T-helper 2 cell treated with Interferon-gamma antibody and Interleukin-4, amounts not matched to agents 100 ng/mL and 5 ng/mL, for 36 hours (primary cell): ENCODE measurements around the gene NCK2. TPM values are rescaled to one million over a fixed set of nuclear protein-coding genes. Genes with fewer than 3 reads are reported as not detected.

ENCODE experiments used
- intact Hi-C: fragments of 100-400 bp; cut with micrococcal nuclease; formaldehyde crosslinking; loops from one replicate; pipeline ENCODE4 v1.15.1; 2023
- total RNA-seq: library from RNA; stranded (reverse); gene quantifications from 2 replicates; pipeline ENCODE4 v1.2.3, GENCODE V29; 2022

NCK2 gene
- total RNA-seq, 1 donor from 2014 or later, result 64.9 TPM

DNA sequence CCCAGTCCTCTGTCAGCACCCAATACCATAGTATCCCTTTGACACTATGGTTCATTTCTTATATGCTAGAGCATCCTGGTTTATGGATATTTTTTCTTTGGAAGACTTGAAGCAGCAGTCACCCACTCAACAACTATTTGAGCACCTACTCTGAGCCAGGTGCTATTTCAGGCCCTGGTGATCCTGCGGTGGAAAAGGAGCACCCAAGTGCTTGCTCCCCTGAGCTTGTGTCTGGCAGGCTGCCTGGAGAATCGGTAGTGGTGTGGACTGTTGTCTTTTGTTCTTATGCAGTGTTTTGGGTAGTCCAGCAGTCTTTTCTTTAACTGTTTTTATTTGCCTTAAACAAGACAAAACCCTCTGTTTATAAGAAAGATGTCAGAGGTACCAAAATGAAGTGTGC is 28.9 kb downstream of the NCK2 start:
- intact Hi-C loops, result no loop called here

DNA sequence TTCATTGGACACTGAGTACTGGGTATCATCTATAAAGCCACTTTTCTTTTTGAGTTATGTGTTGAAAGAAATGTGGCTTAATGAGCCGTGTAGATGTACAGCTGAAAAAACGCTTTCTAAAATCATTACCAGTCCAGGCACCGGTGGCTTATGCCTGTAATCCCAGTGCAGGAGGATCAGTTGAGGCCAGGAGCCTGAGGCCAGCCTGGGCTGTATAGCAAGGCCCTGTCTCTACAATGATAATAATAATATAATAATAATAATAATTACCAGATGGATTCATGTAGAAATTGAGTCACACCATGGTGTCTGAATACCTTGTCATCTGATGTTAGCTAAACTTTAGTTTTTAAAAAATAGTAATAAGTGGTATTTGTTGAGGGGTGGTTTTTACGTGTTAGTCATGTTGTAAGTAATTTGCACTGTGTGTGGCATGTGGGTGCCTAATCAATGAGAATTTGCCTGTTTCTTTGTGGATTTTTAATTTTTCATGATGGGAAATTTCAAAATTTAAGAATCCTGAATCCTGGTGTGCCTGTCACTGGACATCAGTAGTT is 30.1 kb downstream of the NCK2 start:
- intact Hi-C loops, result no loop called here

DNA sequence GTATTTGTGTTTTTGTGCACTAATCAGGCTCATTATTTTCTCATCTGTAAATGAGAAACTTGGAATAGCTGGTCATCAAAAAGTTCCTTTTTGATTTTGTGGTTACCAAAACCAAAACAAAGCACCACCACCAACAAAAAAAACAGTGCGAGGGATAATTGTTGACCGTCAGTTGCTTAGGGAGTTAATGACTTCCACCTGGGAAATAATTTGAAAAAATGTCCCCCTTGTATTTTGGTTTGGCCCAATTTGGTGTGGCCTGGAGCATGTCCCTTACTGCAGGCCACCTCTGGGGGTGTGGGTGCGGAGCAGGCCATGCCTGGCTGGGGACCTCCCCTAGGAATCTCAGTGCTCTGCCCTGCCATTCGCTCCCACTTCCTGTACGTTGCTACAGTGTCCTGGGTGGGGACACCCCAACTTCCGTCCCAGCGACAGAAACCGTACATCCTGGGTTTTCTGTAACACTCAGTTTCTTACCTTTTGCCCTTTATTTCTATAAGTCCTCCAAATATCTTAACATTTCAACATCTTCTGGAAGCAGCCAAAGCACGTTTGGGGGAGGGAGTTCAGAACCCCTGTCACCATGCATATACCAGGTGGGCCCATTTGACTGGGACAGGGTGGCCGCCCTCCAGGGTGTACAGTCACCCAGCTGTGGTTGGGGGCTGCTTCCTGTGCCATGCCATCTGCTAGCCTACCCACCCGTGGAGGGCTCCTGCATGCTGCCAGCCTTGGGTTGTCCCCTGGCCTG is 31.3 kb downstream of the NCK2 start:
- intact Hi-C loops, result loop anchor here (2.0 kb wide), 2 partner anchors 21 to 31 kb away; partner anchors contain the start of gene NCK2

DNA sequence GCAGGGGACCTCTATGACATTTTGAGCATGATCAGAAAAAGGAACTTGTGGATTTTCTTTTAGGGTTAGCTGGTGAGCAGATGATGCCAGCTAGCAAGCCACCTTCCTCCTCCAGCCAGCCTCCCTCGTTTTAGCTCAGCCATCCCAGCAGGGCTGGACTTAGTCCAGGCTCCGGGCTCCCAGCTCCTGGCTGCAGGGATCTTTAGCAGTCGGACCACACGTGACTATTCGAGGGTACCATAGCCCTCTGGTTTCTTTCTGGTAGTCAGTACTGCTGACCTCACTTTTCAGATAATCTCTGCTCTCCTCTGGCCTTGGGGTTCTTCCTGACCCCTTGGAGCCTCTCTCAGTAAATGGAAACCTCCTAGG is 31.8 kb downstream of the NCK2 start:
- intact Hi-C loops, result loop anchor here (2.0 kb wide), 2 partner anchors 20 to 32 kb away; partner anchors contain the start of gene NCK2

DNA sequence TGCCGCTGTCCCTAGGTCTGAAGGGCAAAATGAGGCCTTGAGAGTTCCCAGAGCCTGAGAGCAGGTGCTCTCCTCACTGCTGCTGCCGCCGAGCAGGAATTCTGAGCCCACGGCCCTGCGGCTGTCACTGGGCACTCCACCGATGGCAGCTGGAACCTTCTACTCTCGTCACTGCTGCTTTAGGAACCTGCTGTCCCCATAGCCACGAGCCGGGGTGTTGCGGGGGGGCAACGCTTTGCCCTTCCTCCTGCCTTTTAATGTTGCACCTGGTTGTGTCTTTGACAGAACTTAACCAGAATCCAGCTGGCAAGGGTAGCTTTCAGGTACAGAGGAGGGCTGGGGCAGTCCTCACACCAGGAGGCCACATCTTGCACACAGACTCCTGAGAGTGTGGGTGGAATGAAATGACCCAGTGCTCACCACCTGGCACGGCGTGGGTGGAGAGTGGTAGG is 32.3 kb downstream of the NCK2 start:
- intact Hi-C loops, result loop anchor here (2.0 kb wide), 2 partner anchors 20 to 32 kb away; partner anchors contain the start of gene NCK2

DNA sequence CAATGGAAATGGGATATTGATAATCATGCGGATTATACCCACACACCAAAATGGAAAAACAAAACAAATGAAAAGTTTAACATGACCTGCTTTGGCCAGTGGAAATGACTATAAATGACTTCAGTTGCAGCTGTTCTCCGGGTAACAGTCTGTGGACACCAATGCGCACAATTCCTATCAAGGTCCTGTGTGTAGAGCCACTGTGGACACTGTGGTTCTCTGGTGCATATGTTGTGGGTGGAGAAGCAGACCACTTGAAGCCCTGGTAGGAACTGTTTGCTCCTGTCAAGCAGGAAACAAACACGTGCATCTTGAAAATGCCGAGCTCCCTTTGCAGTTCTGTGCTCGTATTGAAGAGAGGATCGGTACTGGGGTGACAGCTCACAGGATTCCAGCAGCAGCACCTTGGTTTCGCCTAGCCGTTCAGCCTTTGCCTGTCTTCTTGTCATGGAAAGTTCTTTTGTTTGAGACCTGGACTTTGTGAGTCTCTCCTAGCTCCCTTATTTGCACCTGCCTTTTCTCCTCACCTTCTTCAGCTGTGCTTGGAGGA is 32.9 kb downstream of the NCK2 start:
- intact Hi-C loops, result loop anchor here (2.0 kb wide), 2 partner anchors 19 to 33 kb away; partner anchors contain the start of gene NCK2

DNA sequence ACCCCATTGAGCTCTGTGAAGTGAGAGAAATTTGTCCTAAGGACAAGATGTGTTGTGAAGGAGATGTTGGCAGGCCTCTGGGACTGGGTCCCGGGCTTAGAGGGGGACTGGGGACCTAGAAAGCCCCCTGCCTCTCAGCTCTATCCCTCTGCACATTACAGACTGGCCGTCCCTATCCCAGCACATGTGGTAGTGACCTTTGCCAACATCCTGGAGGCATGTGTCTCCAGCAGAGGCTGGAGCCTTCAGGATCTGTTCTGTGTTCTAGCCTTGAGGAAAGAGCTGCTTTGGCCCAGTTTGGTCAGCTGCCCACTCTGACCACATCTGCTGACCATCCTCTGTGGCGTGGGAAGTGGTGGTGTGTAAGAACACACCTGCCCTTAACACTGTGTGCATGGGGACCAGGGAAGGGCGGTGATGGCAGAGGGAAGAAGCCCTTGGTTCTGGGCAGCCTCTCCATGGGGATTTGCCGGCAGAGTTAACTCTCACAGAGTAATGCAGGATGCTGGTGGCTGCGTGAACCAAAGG is 33.4 kb downstream of the NCK2 start:
- intact Hi-C loops, result no loop called here

DNA sequence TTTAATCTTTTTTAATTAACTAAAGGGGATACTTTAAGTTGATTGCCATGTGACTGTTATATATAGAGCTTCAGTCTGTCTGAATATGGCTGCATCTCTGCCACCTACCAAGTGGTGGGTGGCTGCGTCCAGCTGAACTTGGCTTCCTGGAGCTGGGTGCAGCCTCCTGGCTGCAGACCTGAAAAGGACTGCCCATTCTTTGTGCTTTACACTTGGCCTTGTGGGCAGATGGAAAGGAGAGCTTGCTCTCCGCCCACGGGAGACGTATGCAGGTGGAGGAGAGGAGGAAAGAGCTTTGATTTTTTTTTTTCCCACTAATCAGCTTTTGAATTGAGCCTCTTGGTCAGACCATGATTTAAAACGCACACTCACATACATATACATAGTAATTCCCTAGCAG is 34.7 kb downstream of the NCK2 start:
- intact Hi-C loops, result no loop called here

DNA sequence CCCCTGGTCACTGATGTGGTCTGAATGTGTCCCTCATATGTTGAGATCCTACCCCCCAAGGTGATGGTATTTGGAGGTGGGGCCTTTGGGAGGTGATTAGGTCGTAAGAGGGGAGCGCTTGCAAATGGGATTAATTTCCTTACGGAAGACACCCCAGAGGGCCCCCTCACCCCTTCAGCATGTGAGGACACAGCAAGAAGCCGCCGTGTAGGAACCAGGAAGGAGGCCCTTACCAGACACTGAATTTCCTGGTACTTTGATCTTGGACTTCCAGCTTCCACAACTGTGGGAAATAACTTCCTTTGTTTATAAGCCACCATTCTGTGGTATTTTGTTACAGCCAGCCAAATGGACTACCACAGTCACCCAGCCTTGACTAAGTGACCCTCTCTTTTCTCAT is 35.9 kb downstream of the NCK2 start:
- intact Hi-C loops, result no loop called here

DNA sequence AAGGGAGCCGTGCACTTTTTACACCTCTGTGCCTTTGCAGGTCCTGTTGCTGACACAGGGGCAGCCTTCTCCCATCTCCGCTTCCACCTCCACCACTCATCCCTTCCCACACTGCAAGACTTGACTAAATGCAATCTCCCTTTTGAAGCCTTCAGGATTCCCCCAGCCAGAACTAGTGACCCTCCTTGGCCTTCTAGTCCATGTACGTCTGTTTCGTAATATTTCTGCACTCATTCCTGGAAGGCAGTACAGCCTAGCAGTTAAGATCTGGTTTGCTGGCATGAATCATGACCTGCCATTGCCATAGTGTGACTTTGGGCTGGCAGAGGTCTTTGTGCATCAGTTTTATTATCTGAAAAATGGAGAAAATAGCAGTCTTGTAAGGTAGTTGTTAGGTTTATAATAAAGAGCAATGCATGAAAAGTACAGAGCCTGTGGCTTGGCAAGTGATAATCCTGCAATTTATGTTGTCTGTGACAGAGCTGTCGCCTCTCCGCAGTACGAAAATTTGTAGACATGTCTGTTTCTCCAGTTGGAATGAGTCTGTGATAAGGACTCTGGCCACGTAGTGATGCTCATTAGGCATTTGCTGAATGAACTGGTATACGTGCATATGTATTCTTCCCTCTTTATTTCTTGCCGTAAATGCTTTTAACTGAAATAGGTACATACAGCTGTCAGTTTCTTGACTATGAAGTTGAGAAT is 36.7 kb downstream of the NCK2 start:
- intact Hi-C loops, result no loop called here

DNA sequence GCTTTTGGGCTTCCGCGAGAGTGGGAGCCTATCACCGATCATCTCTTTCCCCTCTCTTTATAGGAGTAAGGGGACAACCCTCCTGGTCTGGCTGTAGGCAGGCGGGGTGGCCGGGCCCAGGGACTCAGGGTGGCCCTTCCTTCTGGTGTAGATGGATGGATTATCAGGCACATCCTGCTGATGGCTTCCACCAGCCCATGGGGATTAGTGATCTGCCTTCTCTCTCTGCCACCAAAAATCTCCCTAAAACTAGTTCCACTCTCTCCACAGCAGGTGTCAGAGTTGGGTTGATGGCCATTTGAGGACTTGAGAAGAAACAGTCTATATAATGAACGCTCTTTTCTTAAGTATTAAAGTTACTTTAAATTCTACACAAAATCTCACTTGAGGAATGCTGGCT is 37.4 kb downstream of the NCK2 start:
- intact Hi-C loops, result no loop called here

DNA sequence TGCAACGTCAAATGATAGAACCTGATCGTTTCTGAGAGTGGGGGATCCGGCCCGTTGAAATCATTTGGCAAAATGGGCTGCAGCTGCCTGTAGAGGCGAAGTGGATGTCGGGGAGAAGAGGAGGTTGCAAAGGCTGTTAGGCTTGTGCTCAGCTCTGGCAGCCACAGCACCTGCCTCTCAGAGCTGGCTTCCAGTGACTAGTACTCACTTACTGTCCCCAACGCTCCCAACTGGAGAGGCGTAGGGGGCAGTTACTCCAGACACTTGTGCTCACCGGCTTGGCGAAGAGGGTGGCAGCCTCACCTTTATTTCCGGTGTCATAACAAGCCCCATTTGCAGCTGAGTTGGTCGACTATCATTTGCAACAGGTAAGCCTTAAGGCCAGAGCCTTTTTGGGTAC is 37.9 kb downstream of the NCK2 start:
- intact Hi-C loops, result no loop called here

DNA sequence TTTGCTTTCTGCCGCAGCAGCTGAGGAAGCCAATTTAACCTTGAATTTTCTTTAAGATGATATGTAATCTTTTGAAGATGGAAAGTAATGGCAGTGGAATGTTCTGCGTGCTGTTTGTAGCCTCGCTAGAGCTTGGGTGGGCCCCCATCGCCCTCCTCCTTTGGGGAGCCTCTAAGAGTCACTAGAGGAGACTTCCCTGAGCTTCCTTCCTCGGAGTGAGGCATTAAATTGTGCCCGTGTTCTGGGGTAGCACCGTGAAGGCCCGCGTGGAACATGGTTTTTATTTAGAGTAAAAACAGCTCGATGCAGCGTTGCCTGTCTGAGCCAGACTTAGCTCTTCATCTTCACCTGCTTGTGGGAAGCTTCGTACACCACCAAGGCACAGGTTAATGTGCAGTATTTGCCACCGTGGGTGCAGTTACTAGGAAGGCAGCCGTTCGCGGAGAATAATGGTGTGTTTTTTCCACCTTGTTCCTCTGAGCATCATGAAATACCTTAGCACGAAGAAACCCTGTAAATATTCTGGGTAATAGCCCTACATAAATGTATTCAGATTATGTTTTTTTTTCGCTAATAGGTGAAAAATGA is 38.5 kb downstream of the NCK2 start:
- intact Hi-C loops, result no loop called here

DNA sequence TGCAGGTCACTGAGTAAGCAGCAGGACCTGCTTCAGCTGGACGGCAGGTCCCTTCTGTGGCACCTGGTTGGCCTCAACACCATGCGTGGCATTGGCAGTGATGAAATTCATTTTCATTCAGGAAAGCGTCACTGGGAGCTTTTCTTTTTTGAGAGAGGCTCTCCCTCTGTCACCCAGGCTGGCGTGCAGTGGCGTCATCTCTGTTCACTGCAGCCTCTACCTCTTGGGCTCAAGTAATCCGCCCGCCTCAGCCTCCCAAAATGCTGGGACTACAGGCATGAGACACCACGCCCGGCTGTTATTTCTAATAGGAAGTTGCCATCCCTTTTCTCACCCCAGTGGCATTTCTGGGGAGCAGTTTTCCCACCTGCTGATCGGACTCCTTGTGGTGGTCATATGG is 39.3 kb downstream of the NCK2 start:
- intact Hi-C loops, result no loop called here

DNA sequence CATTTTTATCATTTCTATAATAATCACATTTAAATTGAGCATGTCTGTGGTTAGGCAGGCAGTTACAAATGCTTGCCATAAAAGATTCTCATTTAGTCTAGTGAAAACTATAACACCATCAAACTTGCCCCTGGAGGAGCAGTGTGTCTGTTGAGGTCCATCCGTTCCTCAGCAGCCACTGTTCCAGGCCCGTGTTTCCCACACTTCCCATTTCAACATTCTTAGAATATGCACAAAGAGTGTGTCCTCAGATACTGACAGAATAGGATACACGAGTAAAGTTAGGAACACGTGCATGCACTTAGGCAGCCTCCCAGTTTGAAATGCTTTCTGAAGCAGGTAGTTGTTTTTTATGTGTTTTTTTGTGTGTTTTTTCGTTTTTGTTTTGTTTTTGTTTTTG is 39.9 kb downstream of the NCK2 start:
- intact Hi-C loops, result no loop called here

DNA sequence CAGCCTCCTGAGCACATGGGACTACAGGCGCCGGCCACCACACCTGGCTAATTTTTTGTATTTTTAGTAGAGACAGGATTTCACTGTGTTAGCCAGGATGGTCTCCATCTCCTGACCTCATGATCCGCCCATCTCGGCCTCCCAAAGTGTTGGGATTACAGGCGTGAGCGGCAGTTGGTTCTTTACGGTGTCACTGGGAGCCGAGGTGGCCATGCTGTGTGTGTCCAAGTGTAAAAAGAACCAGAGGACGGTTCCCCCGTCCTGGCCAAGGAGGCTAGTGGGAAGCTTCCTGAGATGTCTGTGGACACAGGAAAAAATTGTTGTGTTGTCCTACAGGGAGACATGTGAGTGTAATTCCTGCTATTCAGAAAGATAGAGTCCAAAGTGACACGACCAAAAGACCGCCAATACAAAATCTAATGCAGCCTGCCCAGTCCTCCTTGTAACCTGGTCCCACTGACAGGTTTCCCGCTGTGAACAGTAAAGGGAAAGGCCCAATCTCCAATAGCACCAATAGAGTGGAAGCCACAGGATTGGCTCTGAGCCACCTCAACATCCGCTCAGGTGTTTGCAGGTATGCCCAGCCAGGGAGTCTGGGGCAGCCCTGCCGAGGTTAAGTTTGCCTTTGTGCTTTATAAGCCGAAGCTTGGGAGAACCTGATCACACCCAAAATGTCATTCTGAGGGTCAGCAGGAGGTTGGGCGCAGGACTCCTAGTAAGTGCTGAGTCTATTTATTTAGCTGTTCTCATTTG is 40.6 kb downstream of the NCK2 start:
- intact Hi-C loops, result no loop called here

DNA sequence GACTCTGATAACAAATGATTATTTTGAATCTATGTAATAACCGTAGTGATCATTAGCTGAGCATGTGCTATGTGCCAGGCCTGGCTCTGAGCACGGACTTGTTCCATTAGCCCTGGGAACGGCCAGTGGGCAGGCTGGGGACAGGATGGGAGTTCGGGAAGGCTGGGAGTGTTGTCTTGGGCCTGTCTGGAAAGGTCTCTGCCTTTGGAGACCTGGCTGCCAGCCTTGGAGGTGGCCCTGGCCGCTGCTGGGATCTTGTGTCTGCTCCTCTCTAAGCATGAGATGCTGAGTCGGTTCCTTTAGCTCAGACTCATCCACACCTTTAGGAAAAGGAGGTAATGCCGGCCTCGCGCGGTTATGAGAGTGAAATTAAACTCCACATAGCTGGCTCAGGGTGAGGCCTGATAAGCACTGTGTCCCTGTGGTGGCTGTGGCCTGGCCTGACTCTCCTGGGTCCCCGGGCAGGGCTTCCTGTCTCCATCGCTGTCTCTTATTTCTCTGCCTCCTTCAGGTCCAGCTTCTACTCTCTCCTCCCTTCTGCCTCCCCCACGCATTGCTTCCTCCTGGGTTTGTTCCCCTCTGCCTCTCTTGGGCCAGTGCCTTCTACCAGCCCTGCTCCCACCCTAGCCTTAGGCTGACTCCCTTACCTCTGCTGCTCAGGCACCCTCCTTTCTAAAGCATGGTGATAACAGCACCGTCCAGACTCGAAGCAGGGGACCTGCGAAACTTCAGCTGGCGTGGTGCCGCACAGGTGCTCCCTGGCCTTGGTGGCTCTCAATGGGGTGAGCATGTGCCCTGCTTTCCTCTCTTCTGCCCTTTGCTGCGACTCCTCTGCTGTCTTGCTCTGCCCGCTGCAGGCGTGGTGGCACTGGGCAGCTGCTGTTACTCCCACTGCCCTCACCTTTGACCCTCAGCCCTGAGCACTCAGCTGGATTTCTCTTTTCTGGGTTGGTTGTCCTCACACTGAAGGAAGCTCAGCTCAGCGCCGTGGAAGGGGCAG is 41.8 kb downstream of the NCK2 start:
- intact Hi-C loops, result loop anchor here (2.0 kb wide), 1 partner anchor 210 kb away; no protein-coding TSS in a partner anchor

DNA sequence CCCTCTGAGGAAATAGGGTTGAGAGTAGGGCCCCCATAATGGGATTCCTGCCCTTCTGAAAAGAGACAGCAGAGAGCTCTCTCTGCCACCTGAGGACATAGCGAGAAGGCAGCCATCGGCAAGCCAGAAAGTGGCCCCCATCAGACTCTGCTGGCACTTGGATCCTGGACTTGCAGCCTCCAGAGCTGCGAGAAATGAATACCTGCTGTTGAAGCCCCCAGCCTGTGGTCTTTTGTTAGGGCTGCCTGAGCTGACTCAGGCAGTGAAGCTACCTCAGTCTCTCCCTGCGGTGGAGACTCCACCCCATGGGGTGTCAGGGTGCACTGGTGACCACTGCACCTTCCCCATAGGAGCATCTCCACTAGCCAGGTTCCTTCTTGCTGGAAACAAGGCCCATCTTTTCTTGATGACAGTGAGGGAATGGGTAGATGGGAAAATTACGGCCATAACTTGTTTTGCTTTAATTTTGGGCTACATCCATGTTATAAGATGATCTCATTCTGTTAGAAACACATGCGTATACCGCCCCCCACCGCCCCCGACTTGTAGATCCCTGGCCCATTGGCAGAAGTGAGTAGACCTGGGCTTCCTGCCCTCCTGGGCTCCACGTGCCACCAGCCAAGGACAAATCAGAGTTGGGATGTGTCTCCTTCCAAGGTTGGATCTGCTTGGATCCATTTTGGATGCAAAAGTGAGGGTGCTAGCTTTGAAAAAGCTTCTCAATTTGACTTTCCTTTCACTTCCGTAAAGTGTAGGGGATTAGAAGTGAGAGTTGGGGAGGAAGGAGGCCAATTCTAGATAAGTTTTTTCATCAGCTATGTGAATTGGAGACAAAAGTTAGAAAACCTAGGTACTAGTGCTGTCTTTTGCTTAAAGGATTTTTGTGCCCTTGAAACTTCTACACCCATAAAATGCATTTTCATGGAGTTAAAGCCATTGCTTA is 42.9 kb downstream of the NCK2 start:
- intact Hi-C loops, result loop anchor here (2.0 kb wide), 1 partner anchor 211 kb away; no protein-coding TSS in a partner anchor
